Uterus (tissue), 2 donors: ENCODE measurements around the gene ZC3H12D.

Source experiments
- CTCF ChIP-seq, 4 experiments: fragments of 200-600 bp in 2 of 4; fragments of 450-650 bp in 2 of 4; sonication (generic) in 2 of 4; IDR thresholded peaks; one replicate each; pipeline ENCODE4 v1.5.1; 2016 to 2019; ENCODE audit warnings: antibody characterized with exemption in 4 of 4, mild to moderate bottlenecking in 2 of 4, moderate library complexity in 1 of 4
- POLR2A ChIP-seq, 2 donors: fragments of 450-650 bp; IDR thresholded peaks; one replicate each; pipeline ENCODE4 v1.6.1; 2016; ENCODE audit warnings: antibody characterized with exemption in 2 of 2, mild to moderate bottlenecking in 1 of 2, moderate library complexity in 1 of 2

- TF ChIP-seq POLR2A (IDR thresholded peaks at IDR 0.05) (no peak), CTCF (IDR thresholded peaks at IDR 0.05) (no peak)
These were observed 8.1 kb upstream of the ZC3H12D start for GRCh38 chr6:149492798-149493343.
